Transverse colon (tissue), 4 donors: ENCODE measurements around the gene PTPN4.

Experiments used
- EP300 ChIP-seq: sonication (generic); formaldehyde crosslinking; IDR thresholded peaks from one replicate; pipeline ENCODE4 v1.6.1; 2017; ENCODE audit warnings: antibody characterized with exemption, low read depth
- POLR2A ChIP-seq: fragments of 450-650 bp; IDR thresholded peaks from one replicate; pipeline ENCODE4 v1.6.1; 2016; ENCODE audit warnings: antibody characterized with exemption, mild to moderate bottlenecking, moderate library complexity
- POLR2AphosphoS5 ChIP-seq, 3 donors: sonication (generic); formaldehyde crosslinking; IDR thresholded peaks; one replicate each; pipeline ENCODE4 v1.6.1; 2016; ENCODE audit warnings: antibody characterized with exemption in 3 of 3
- TF ChIP-seq, protein P1 (sequence below), 5 experiments: fragments of 200-600 bp in 3 of 5; fragments of 450-650 bp in 2 of 5; sonication (generic) in 3 of 5; IDR thresholded peaks; 1 replicate in 2 of 5; 2 replicates in 3 of 5; pipeline ENCODE4 v1.5.1; 2016 to 2017; ENCODE audit warnings: antibody characterized with exemption in 5 of 5, inconsistent platforms in 3 of 5, mild to moderate bottlenecking in 2 of 5, moderate library complexity in 1 of 5

DNA sequence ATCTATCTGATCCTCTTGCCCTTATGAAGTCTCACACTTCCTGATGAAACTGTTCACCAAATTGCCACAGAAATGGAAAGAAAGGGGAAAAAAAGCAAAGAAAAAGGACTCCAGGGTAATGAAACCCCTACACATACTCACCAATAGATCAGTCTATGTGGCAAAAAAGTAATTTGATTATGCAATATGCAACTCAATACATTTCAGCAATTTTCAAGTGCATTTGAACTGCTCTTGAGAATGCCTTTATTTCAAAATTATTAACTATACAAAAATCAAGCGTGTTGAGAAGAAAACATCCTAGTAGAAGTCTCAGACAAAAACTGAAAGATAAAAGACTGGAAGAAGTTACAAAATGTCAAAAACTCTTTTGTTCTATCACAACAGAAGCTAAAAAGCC lies 32.2 kb upstream of the PTPN4 start:
- TF ChIP-seq POLR2A (no peak), EP300 (no peak), POLR2AphosphoS5 (IDR thresholded peaks at IDR 0.05) (no peak)
- TF ChIP-seq, protein P1, sequence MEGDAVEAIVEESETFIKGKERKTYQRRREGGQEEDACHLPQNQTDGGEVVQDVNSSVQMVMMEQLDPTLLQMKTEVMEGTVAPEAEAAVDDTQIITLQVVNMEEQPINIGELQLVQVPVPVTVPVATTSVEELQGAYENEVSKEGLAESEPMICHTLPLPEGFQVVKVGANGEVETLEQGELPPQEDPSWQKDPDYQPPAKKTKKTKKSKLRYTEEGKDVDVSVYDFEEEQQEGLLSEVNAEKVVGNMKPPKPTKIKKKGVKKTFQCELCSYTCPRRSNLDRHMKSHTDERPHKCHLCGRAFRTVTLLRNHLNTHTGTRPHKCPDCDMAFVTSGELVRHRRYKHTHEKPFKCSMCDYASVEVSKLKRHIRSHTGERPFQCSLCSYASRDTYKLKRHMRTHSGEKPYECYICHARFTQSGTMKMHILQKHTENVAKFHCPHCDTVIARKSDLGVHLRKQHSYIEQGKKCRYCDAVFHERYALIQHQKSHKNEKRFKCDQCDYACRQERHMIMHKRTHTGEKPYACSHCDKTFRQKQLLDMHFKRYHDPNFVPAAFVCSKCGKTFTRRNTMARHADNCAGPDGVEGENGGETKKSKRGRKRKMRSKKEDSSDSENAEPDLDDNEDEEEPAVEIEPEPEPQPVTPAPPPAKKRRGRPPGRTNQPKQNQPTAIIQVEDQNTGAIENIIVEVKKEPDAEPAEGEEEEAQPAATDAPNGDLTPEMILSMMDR (IDR thresholded peaks at IDR 0.05) = no peak
